HCT116 (cell line): ENCODE measurements around the gene IL1RAP. TPM values are rescaled to one million over a fixed set of nuclear protein-coding genes. Genes with fewer than 3 reads are reported as not detected.

Source experiments
- ATAC-seq: fragments of 200-7000 bp; cut with Tn5 transposase; 2 replicates; pipeline ENCODE4 v1.9.1; 2020; ENCODE audit warnings: mild to moderate bottlenecking, moderate library complexity
- BruUV-seq: library from RNA; stranded (reverse); fragments of 400-500 nt; replicated peaks from 2 replicates; lab custom pipeline; 2021; lab: Mats Ljungman, UMichigan
- CTCF ChIA-PET: fragments of 300-600 bp; sonication (Branson Sonifier 250); formaldehyde crosslinking; loops from one replicate; lab custom pipeline; 2021; ENCODE audit warnings: antibody characterized with exemption; lab: Charles Lee
- POLR2A ChIA-PET: fragments of 300-600, 350-600 bp; sonication (Branson Sonifier 250); formaldehyde crosslinking; loops from one replicate; lab custom pipeline; 2021; ENCODE audit warnings: antibody characterized with exemption; lab: Charles Lee
- RAD21 ChIA-PET, 2 experiments: fragments of 300-600 bp; sonication (Branson Sonifier 250); formaldehyde crosslinking; loops; one replicate each; lab custom pipeline; 2023; ENCODE audit warnings: low total read pairs in 2 of 2; ENCODE audit not compliant: uncharacterized antibody in 2 of 2, unreplicated experiment in 2 of 2, low non-redundant PET in 1 of 2; lab: Charles Lee
- DNase-seq: peaks from one replicate; pipeline ENCODE4 v3.0.0-alpha.2; 2010; ENCODE audit warnings: low read depth, low spot score
- H2AFZ ChIP-seq: fragments of 200-600 bp; shearing (Covaris generic), sonication (generic); 2 replicates; pipeline ENCODE4 v1.6.1; 2017; ENCODE audit warnings: low read depth, mixed run types, mixed read lengths, antibody characterized with exemption, low read length; ENCODE audit not compliant: poor library complexity, severe bottlenecking
- H3K27ac ChIP-seq: 2 replicates; pipeline ENCODE4 v1.5.1; 2012; ENCODE audit warnings: low read depth, low read length
- H3K27me3 ChIP-seq: fragments of 200-600 bp; sonication (generic); 2 replicates; pipeline ENCODE4 v1.6.1; 2016; ENCODE audit warnings: mixed run types, low read length, mixed read lengths; ENCODE audit not compliant: insufficient read depth
- H3K36me3 ChIP-seq, 2 experiments: fragments of 200-500 bp in 1 of 2; fragments of 200-600 bp in 1 of 2; sonication (Bioruptor generic) in 1 of 2; sonication (generic) in 1 of 2; 2 replicates each; pipeline versions ENCODE4 v1.5.1 to v1.6.1; 2014 to 2016; ENCODE audit warnings: low read length in 2 of 2, inconsistent platforms in 1 of 2, mixed read lengths in 1 of 2, mixed run types in 1 of 2; ENCODE audit not compliant: insufficient read depth in 2 of 2, control insufficient read depth in 1 of 2
- H3K4me1 ChIP-seq, 2 experiments: fragments of 200-600 bp in 1 of 2; sonication (generic) in 1 of 2; 2 replicates each; pipeline versions ENCODE4 v1.5.1 to v1.6.1; 2012 to 2017; ENCODE audit warnings: low read length in 2 of 2, inconsistent platforms in 1 of 2, mild to moderate bottlenecking in 1 of 2, mixed read lengths in 1 of 2, mixed run types in 1 of 2, moderate library complexity in 1 of 2; ENCODE audit not compliant: insufficient read depth in 2 of 2, control insufficient read depth in 1 of 2
- H3K4me2 ChIP-seq: fragments of 200-600 bp; sonication (generic); 2 replicates; pipeline ENCODE4 v1.6.1; 2017; ENCODE audit warnings: mixed run types, low read length, mixed read lengths
- H3K4me3 ChIP-seq, 2 experiments: fragments of 200-600 bp in 1 of 2; sonication (generic) in 1 of 2; replicated peaks in 1 of 2; 2 replicates each; pipeline ENCODE4 v1.5.1; 2011 to 2016; ENCODE audit warnings: low read length in 2 of 2, control low read depth in 1 of 2, low read depth in 1 of 2, mild to moderate bottlenecking in 1 of 2, mixed read lengths in 1 of 2, mixed run types in 1 of 2
- H3K79me2 ChIP-seq: fragments of 200-600 bp; sonication (generic); 2 replicates; pipeline ENCODE4 v1.6.1; 2017; ENCODE audit warnings: mild to moderate bottlenecking, mixed run types, low read length, moderate library complexity, mixed read lengths; ENCODE audit not compliant: insufficient read depth
- H3K9ac ChIP-seq: fragments of 200-600 bp; sonication (generic); 2 replicates; pipeline ENCODE4 v1.6.1; 2016; ENCODE audit warnings: low read length, mixed read lengths
- H3K9me2 ChIP-seq: fragments of 200-600 bp; sonication (generic), shearing (Covaris generic); 2 replicates; pipeline ENCODE4 v1.6.1; 2017; ENCODE audit warnings: mixed run types, mild to moderate bottlenecking, moderate library complexity; ENCODE audit not compliant: insufficient read depth
- H3K9me3 ChIP-seq, 2 experiments: fragments of 200-500 bp in 1 of 2; fragments of 200-600 bp in 1 of 2; sonication (Bioruptor generic) in 1 of 2; sonication (generic) in 1 of 2; 2 replicates each; pipeline ENCODE4 v1.6.1; 2014 to 2017; ENCODE audit warnings: low read length in 2 of 2, mixed read lengths in 2 of 2, inconsistent platforms in 1 of 2, low read depth in 1 of 2, mild to moderate bottlenecking in 1 of 2, mixed run types in 1 of 2, moderate library complexity in 1 of 2; ENCODE audit not compliant: control insufficient read depth in 1 of 2, insufficient read depth in 1 of 2
- H4K20me1 ChIP-seq: fragments of 200-600 bp; sonication (generic), shearing (Covaris generic); 2 replicates; pipeline ENCODE4 v1.6.1; 2017; ENCODE audit warnings: mixed run types, mild to moderate bottlenecking, moderate library complexity; ENCODE audit not compliant: insufficient read depth
- CBX3 ChIP-seq: IDR thresholded peaks from 2 replicates; pipeline ENCODE4 v1.6.1; 2012; ENCODE audit warnings: low read depth
- CTCF ChIP-seq, 3 experiments: fragments of 200-600 bp in 1 of 3; sonication (generic) in 1 of 3; IDR thresholded peaks in 2 of 3; conservative IDR thresholded peaks in 1 of 3; 2 replicates each; pipeline ENCODE4 v1.5.1; 2012 to 2017; ENCODE audit warnings: low read depth in 2 of 3, low read length in 2 of 3, antibody characterized with exemption in 1 of 3, borderline replicate concordance in 1 of 3, control low read depth in 1 of 3, mild to moderate bottlenecking in 1 of 3, mixed read lengths in 1 of 3, mixed run types in 1 of 3, moderate library complexity in 1 of 3; ENCODE audit not compliant: insufficient read depth in 1 of 3
- EGR1 ChIP-seq: IDR thresholded peaks from 2 replicates; pipeline ENCODE4 v1.6.1; 2012; ENCODE audit warnings: low read depth
- EZH2 ChIP-seq: fragments of 200-600 bp; sonication (generic); IDR thresholded peaks from 2 replicates; pipeline ENCODE4 v1.6.1; 2017; ENCODE audit warnings: antibody characterized with exemption, mixed run types
- EZH2phosphoT487 ChIP-seq: fragments of 200-600 bp; IDR thresholded peaks from 2 replicates; pipeline ENCODE4 v1.6.1; 2018; ENCODE audit warnings: antibody characterized with exemption, borderline replicate concordance
- POLR2A ChIP-seq: IDR thresholded peaks from 2 replicates; pipeline ENCODE4 v1.7.0; 2011; ENCODE audit warnings: borderline replicate concordance; ENCODE audit not compliant: insufficient read depth, insufficient read length; ENCODE audit errors: extremely low read depth
- RAD21 ChIP-seq: IDR thresholded peaks from 2 replicates; pipeline ENCODE4 v1.6.1; 2012; ENCODE audit warnings: low read depth, mild to moderate bottlenecking
- SRF ChIP-seq: IDR thresholded peaks from 2 replicates; pipeline ENCODE4 v1.6.1; 2012; ENCODE audit warnings: low read depth
- YY1 ChIP-seq: IDR thresholded peaks from 2 replicates; pipeline ENCODE4 v1.6.1; 2011; ENCODE audit warnings: low read length, low read depth, moderate library complexity, mild to moderate bottlenecking; ENCODE audit not compliant: insufficient replicate concordance; ENCODE audit errors: extremely low read depth
- intact Hi-C: fragments of 100-400 bp; cut with micrococcal nuclease; formaldehyde crosslinking; loops from 2 replicates; pipeline ENCODE4 v1.10.0; 2022
- total RNA-seq: library from RNA; stranded (reverse); gene quantifications from one replicate; pipeline ENCODE4 v1.2.1, GENCODE V29; 2021; ENCODE audit not compliant: unreplicated experiment
- TF ChIP-seq, protein P1 (sequence below): IDR thresholded peaks from 2 replicates; pipeline ENCODE4 v1.6.1; 2011; ENCODE audit warnings: mild to moderate bottlenecking, low read length, moderate library complexity; ENCODE audit not compliant: insufficient replicate concordance; ENCODE audit errors: extremely low read depth
- TF ChIP-seq, protein P2 (sequence below): IDR thresholded peaks from 2 replicates; pipeline ENCODE4 v1.6.1; 2012; ENCODE audit warnings: low read depth

Gene IL1RAP
- total RNA-seq, 1 experiment from 2014 or later: 5.8 TPM

- no peak overlapping the region for H2AFZ ChIP-seq
- no peak overlapping the region for H3K27ac ChIP-seq
- H3K4me2 ChIP-seq: no peak overlapping the region
- H3K27me3 ChIP-seq: no peaks in the 10 kb centered on the region
- no peaks in the 10 kb centered on the region for H3K4me1 ChIP-seq
- POLR2A ChIA-PET: no interaction called here
- H4K20me1 ChIP-seq: no peaks in the 10 kb centered on the region
- no peak for ATAC-seq
- H3K36me3 ChIP-seq: no peaks in the 10 kb centered on the region
- BruUV-seq: no TSS peak
- H3K9me2 ChIP-seq: no peaks in the 10 kb centered on the region
- H3K4me3 ChIP-seq: no peak overlapping the region
- H3K9ac ChIP-seq: no peak overlapping the region
- intact Hi-C loops: no loop called here
- H3K9me3 ChIP-seq: no peaks in the 10 kb centered on the region
- H3K79me2 ChIP-seq: no peaks in the 10 kb centered on the region
- TF ChIP-seq RAD21 (no peak), POLR2A (no peak), EGR1 (no peak), EZH2phosphoT487 (no peak), YY1 (no peak), EZH2 (no peak), CTCF (IDR thresholded peaks at IDR 0.05 in 2 of 3, conservative IDR thresholded peaks at IDR 0.05 in 1 of 3; ENCODE audit: borderline replicate concordance in 1 of 3, insufficient read depth in 1 of 3, low read depth in 2 of 3, low read length in 2 of 3) (no peak), SRF (no peak), CBX3 (no peak)
- TF ChIP-seq, protein P1, sequence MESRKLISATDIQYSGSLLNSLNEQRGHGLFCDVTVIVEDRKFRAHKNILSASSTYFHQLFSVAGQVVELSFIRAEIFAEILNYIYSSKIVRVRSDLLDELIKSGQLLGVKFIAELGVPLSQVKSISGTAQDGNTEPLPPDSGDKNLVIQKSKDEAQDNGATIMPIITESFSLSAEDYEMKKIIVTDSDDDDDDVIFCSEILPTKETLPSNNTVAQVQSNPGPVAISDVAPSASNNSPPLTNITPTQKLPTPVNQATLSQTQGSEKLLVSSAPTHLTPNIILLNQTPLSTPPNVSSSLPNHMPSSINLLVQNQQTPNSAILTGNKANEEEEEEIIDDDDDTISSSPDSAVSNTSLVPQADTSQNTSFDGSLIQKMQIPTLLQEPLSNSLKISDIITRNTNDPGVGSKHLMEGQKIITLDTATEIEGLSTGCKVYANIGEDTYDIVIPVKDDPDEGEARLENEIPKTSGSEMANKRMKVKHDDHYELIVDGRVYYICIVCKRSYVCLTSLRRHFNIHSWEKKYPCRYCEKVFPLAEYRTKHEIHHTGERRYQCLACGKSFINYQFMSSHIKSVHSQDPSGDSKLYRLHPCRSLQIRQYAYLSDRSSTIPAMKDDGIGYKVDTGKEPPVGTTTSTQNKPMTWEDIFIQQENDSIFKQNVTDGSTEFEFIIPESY: no peak
- TF ChIP-seq, protein P2, sequence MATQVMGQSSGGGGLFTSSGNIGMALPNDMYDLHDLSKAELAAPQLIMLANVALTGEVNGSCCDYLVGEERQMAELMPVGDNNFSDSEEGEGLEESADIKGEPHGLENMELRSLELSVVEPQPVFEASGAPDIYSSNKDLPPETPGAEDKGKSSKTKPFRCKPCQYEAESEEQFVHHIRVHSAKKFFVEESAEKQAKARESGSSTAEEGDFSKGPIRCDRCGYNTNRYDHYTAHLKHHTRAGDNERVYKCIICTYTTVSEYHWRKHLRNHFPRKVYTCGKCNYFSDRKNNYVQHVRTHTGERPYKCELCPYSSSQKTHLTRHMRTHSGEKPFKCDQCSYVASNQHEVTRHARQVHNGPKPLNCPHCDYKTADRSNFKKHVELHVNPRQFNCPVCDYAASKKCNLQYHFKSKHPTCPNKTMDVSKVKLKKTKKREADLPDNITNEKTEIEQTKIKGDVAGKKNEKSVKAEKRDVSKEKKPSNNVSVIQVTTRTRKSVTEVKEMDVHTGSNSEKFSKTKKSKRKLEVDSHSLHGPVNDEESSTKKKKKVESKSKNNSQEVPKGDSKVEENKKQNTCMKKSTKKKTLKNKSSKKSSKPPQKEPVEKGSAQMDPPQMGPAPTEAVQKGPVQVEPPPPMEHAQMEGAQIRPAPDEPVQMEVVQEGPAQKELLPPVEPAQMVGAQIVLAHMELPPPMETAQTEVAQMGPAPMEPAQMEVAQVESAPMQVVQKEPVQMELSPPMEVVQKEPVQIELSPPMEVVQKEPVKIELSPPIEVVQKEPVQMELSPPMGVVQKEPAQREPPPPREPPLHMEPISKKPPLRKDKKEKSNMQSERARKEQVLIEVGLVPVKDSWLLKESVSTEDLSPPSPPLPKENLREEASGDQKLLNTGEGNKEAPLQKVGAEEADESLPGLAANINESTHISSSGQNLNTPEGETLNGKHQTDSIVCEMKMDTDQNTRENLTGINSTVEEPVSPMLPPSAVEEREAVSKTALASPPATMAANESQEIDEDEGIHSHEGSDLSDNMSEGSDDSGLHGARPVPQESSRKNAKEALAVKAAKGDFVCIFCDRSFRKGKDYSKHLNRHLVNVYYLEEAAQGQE: no peak
- TF ChIP-seq, all 23 proteins: peak for 0
- CTCF ChIA-PET: no interaction called here
- no peak for DNase-seq
- RAD21 ChIA-PET: no interaction called here
Measured at GRCh38 chr3:190619761-190620160, 105.9 kb downstream of the IL1RAP start.
